ENCODE data around the gene LIPG. TPM values are rescaled to one million over a fixed set of nuclear protein-coding genes. Genes with fewer than 3 reads are reported as not detected.

LIPG gene
- total RNA-seq, 4 donors from 2014 or later, result 0.06 to 11.9 (median 1.3) TPM; not detected in 1

GRCh38 chr18:49564518-49564834 lies 2.6 kb downstream of the LIPG start:
- H3K36me3 ChIP-seq, result no peaks in the 10 kb centered on the region
- no peaks in the 10 kb centered on the region for H3K9me3 ChIP-seq
- intact Hi-C loops (cut with DNase I), result no loop called here
- DNase-seq (ENCODE audit: extremely low spot score), result no peak
- H3K4me3 ChIP-seq, result no peak overlapping the region
- TF ChIP-seq POLR2A (IDR thresholded peaks at IDR 0.05; ENCODE audit: low read depth) (no peak), POLR2AphosphoS5 (IDR thresholded peaks at IDR 0.05) (no peak), CTCF (IDR thresholded peaks at IDR 0.05) (no peak), EP300 (IDR thresholded peaks at IDR 0.05) (no peak)
- H3K27me3 ChIP-seq, result peaks cover 4 to 72% (median 16%) of the 10 kb centered on the region in 4 donors
- no peak overlapping the region for H3K27ac ChIP-seq (replicated peaks in 1 of 4)
- H3K4me1 ChIP-seq, result peaks cover 25 to 30% (median 29%) of the 10 kb centered on the region in 4 donors

GRCh38 chr18:49565101-49565500 lies 3.2 kb downstream of the LIPG start:
- no peak overlapping the region for H3K4me3 ChIP-seq
- no peak overlapping the region for H3K27ac ChIP-seq (replicated peaks in 1 of 4)
- peaks cover 4 to 65% (median 14%) of the 10 kb centered on the region in 4 donors for H3K27me3 ChIP-seq
- peaks cover 25 to 29% (median 29%) of the 10 kb centered on the region in 4 donors for H3K4me1 ChIP-seq
- TF ChIP-seq CTCF (IDR thresholded peaks at IDR 0.05), result no peak
- TF ChIP-seq EP300 (IDR thresholded peaks at IDR 0.05), result no peak
- no peak for TF ChIP-seq POLR2AphosphoS5 (IDR thresholded peaks at IDR 0.05)
- TF ChIP-seq POLR2A (IDR thresholded peaks at IDR 0.05; ENCODE audit: low read depth), result no peak
- intact Hi-C loops (cut with DNase I), result no loop called here
- no peak for DNase-seq (ENCODE audit: extremely low spot score)
- no peaks in the 10 kb centered on the region for H3K9me3 ChIP-seq
- no peaks in the 10 kb centered on the region for H3K36me3 ChIP-seq
- 83% methylated on average over 9 of the region's 9 CpGs for WGBS

GRCh38 chr18:49565612-49566011 lies 3.8 kb downstream of the LIPG start:
- no peak overlapping the region for H3K4me3 ChIP-seq
- TF ChIP-seq CTCF (IDR thresholded peaks at IDR 0.05) (no peak), POLR2A (IDR thresholded peaks at IDR 0.05; ENCODE audit: low read depth) (no peak), POLR2AphosphoS5 (IDR thresholded peaks at IDR 0.05) (no peak), EP300 (IDR thresholded peaks at IDR 0.05) (no peak)
- no peak overlapping the region for H3K27ac ChIP-seq (replicated peaks in 1 of 4)
- H3K4me1 ChIP-seq, result peaks cover 24 to 27% (median 24%) of the 10 kb centered on the region in 4 donors
- peaks cover 4 to 60% (median 9%) of the 10 kb centered on the region in 4 donors for H3K27me3 ChIP-seq
- 47% methylated on average over 4 of the region's 5 CpGs for WGBS
- DNase-seq (ENCODE audit: extremely low spot score), result no peak
- no peaks in the 10 kb centered on the region for H3K9me3 ChIP-seq
- intact Hi-C loops (cut with DNase I), result no loop called here
- H3K36me3 ChIP-seq, result no peaks in the 10 kb centered on the region

- no peaks in the 10 kb centered on the region for H3K9me3 ChIP-seq
- peaks cover 0 to 54% (median 4%) of the 10 kb centered on the region in 4 donors for H3K27me3 ChIP-seq
- no peaks in the 10 kb centered on the region for H3K36me3 ChIP-seq
- H3K27ac ChIP-seq (replicated peaks in 1 of 4), result no peak overlapping the region
- peaks cover 17 to 20% (median 17%) of the 10 kb centered on the region in 4 donors for H3K4me1 ChIP-seq
- WGBS, result 82% methylated on average over 3 of the region's 3 CpGs
- no peak overlapping the region for H3K4me3 ChIP-seq
- TF ChIP-seq CTCF (IDR thresholded peaks at IDR 0.05) (no peak), POLR2A (IDR thresholded peaks at IDR 0.05; ENCODE audit: low read depth) (no peak), POLR2AphosphoS5 (IDR thresholded peaks at IDR 0.05) (no peak), EP300 (IDR thresholded peaks at IDR 0.05) (no peak)
- intact Hi-C loops (cut with DNase I), result no loop called here
- DNase-seq (ENCODE audit: extremely low spot score), result no peak
Observed at GRCh38 chr18:49566217-49566770, 4.4 kb downstream of the LIPG start.

GRCh38 chr18:49566985-49567384 lies 5.1 kb downstream of the LIPG start:
- intact Hi-C loops (cut with DNase I), result no loop called here
- WGBS, result 100% methylated on average over 2 of the region's 2 CpGs

More at GRCh38 chr18:49566985-49567384, 5.1 kb downstream of the LIPG start:
- TF ChIP-seq POLR2AphosphoS5 (IDR thresholded peaks at IDR 0.05) (no peak), POLR2A (IDR thresholded peaks at IDR 0.05; ENCODE audit: low read depth) (no peak), CTCF (IDR thresholded peaks at IDR 0.05) (no peak), EP300 (IDR thresholded peaks at IDR 0.05) (no peak)
- peaks cover 0 to 47% (median 0%) of the 10 kb centered on the region in 4 donors for H3K27me3 ChIP-seq
- no peak for DNase-seq (ENCODE audit: extremely low spot score)
- peaks cover 10 to 13% (median 10%) of the 10 kb centered on the region in 4 donors for H3K4me1 ChIP-seq
- no peaks in the 10 kb centered on the region for H3K9me3 ChIP-seq
- no peak overlapping the region for H3K27ac ChIP-seq (replicated peaks in 1 of 4)
- no peak overlapping the region for H3K4me3 ChIP-seq
- H3K36me3 ChIP-seq, result no peaks in the 10 kb centered on the region

All from esophagus muscularis mucosa (tissue), 4 donors.